ENCODE results near the gene CACNA1S.

GRCh38 chr1:201105688-201106087 lies 6.5 kb downstream of the CACNA1S start:
- TF ChIP-seq CTCF (IDR thresholded peaks at IDR 0.05): no peak
- no peak for TF ChIP-seq POLR2A (IDR thresholded peaks at IDR 0.05)
